Stimulated activated CD8-positive, alpha-beta memory T cell treated with anti-CD3 and anti-CD28 coated beads, Interleukin-7, amount 100 ng/mL, for 4 hours (primary cell): ENCODE data around the gene TMEM158.
A peak's percentile ranks its signal among the peaks of the same experiment; 100 is the strongest.

Experiments used
- DNase-seq, 2 donors: peaks; one replicate each; pipeline ENCODE4 v3.0.0-alpha.2; 2020; ENCODE audit warnings: low read depth in 2 of 2

The TMEM158 gene

DNA sequence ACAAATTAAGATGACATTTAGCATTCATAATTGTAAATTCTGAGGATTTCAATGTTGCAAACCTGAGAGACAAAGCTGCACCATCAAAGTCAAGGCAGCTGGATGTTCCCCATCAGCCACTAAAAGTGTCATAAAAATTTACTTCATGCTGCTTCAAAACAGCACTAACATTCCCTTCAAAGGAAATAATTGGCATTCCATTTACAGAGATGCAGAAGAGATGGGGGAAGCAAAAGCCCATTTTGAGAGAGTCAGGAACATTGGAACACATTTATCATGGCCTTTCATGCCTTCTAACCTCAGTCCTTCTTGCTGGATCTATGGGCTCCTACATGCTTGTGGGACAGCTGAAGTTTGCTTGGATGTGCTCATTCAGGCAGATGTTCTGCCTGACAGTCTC, 6.4 kb upstream of the TMEM158 start:
- no peak for DNase-seq

DNA sequence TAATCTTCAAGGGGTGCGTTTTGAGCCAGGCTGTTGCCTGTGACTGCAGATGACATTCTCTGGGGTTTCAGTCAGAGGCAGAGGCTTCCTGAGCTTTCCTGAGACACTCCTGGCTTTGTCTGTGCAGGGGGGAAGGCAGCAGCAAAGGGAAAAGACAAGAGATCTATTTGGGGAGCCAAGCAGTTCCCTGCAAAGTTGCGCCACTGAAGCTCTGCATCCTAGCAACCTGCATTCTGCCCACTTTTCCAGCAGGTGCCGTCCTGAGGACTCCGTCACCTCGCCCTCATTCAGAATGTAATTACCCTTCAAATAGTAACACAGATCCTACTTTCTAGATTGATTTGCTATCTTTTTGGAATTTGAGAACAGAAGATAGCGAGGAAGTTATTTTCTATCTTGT, 1.9 kb upstream of the TMEM158 start:
- no peak for DNase-seq

DNA sequence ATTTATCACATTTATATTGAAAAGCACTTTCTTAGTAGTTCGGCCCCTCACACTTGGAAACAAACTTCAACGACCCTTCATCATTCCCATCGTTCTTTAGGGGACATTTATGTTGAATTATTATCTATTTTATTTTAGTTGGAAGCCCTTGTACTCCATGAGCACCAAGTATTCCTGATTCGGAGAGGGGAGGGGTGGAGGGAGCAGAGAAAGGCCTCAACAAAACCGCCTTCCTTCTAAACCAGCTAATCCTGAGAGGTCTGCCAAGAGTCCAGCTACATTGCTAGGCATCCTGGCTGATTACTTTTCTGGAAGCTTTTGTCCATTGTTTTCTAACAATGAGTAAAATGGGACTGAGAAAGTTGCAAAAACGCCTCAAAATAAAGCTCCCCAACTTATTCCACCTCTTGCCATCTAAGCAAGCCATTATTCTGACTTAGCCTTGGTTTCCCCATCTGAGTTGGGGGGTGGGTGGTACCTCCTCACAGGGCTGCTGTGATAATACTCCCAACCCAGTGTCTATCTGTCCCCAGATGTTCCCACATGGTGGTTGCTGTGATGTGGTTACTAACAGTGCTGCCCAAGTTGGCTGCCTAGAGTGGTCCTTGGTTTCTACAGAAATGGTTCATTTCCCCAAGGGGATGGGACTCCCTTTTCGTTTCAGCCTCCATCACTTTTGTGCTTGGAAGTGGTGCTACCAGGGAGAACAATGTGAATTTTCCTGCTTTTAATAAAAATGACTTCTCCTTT, 1.2 kb upstream of the TMEM158 start:
- DNase-seq, result no peak

DNA sequence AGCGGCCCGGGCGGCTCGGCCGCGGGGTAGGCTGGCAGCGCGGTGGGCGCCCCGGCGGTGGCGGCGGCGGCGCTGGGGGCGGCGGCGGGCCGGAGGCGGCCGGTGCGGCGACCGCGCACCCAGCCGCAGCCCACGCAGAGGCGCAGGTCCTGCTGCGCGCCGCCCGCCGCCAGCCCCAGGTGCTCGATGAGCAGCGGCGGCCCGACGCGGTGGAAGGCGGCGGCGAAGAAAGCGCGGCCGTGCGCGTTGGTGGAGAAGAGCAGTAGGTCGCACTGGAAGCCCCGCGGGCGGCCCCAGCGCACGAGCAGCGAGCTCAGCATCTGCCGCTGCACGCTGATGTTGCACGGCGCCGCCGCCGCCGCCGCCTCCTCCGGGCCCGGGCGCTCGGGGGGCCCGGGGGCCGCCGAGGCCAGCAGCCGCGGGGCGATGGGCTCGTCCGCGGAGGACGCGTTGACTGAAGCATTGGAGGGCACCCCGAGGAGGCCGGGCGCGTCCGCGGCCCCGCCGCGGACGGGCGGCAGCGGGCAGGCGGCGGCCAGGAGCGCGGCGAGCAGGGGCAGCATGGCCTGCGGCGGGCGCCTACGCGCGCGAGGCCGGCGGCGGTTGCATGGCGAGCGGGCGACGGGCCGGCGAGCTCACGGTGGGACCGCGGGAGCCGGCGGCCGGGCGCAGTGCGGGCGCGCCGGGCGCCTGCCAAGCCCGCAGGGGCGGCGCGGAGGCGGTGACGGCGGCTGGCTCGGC, 452 bp downstream of the TMEM158 start:
- DNase-seq, result peak in 1 of 2 donors; percentile 38

DNA sequence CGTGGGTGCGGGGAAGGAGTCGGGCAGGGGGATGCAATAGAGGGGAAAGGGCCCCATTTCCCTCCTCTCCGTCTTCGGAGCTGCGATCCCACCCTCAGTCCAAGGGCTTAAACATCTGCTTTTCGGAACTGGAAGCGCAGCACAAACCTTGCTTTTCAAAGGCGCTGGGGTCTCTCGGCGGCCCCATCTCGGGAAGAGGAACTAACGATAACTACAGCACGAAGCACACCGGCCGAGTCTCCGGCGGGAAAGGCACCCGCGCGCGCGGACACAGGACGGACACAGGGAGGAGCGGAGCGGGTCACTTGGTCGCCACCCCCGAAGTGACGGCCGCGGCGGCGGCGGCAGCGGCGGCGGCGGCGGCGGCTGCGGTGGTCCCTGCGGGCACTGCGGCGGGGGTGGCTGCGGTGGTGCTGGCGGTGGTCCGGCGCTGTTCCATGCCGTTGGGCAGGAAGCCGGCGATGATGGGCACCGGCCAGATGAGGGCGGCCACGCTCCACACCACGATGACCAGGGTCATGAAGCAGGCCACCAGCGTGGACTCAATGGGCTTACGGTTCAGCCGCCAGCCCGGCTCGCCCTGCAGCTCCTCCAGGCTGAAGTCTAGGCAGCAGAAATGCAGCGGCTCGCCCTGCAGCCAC, 1.1 kb downstream of the TMEM158 start:
- DNase-seq, result no peak

DNA sequence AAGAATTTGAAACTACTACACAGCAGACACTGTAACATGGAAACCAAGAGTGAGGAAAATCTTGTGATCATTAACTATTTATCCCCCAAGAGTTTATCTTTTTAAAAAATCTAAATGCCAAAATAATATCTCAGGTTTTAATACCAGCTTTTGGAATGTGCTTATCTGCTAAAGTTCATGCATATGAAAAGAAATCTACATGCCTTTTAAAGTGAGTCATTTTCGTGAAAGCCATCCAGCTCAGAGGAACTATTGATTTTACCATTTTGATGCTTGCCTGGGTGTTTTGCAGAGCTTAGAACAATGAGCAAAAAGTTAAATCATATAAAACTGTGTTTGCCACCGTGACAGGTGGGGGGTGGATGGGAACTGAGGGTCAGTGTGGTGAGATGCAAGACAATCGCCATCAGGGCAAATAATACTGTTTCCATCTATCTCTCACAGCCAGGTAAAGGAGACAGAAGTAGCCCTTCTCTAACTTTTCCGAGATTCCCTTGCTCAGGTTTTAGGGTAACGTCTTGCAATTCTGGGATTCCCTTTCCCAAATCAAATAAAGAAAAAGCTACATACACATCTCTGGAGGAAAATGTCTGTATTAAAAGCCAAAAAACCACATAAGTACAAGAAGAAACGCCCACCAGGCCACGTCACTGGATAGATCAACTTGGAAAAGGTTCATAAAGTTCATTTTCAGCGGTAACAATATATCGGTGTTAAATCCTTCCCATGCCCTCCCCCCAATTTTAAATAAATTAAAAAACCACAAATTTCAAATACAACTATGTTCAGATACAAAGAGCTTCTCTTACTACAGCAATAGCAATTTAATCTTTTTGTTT, 2.0 kb downstream of the TMEM158 start:
- DNase-seq, result no peak

DNA sequence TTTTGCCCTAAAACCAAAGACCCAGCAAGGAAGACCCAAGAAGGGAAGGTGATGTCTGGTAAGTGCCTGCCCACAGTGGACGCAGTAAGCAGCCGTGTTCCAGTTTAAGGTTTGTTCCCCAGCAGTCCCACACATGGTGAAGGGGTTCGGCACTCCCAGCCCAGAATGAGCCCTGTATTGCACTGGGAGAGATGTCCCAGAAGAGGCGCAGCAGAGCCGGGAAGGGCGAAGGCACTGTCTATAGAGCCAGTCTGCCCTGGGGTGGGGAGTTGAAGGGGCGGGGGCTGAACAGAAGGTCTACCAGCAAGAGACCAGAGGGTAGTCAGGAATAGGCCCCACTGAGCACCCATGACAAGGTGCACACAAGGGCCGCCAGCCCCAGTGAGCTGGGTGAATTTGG, 6.4 kb downstream of the TMEM158 start:
- no peak for DNase-seq

DNA sequence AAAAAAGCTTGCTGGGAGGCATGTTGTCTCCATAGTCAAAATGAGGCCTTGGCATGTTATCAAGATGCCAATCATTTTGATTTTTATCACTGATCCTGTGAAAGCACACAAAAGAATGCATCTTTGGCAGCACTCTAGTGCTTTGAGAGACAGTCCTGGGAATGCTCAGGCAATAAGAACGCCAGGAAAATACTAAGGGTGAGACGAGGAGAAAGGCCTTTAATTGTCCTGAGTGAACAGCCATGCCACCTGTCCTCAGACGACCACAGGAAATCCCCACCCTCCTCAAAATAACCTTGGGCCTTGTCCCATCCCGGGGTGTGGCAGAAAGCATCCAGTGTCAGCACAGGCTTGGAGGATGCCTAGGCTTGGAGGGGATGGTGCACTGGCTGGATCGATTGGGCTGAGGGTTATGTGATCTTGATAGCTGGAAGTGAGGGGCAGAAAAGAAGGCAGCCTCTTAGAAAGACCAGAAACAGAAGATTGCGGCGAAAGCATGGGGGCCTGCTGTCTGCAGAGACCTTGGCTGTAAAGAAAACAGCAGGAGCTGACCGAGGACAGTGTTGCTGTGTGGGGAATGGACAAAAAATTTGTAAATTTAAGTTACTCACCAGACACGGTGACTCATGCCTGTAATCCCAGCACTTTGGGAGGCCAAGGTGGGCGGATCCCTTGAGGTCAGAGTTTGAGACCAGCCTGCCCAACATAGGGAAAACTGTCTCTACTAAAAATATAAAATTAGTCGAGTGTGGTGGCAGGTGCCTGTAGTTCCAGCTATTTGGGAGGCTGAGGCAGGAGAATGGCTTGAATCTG, 7.3 kb downstream of the TMEM158 start:
- no peak for DNase-seq

DNA sequence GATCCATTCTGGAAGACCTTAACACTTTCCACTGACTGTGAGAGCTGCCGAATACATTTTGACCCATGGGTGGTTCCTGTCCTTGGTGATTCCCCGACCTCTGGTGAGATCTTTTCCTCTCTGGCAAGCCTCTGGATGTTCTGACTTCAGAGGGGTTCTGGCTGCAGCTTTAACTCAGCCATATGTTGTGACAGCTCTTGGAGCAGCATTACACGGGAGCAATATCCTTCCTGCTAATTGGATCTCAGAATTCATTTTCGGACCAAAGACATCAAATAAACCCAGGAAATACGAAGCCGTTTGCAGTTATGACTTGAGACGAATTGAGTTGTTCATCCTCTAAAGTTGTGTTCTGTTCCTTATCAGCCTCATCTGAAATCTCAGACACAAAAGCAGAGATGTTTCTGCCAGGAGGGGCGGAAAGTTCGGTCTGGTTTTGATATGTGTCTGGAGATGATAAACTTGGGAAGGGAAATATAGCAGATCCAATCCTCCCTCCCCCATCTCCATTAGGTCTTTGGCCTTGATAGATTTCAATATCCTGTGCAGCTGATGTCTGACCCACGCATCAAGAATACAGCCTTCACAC, 10.0 kb downstream of the TMEM158 start:
- no peak for DNase-seq

DNA sequence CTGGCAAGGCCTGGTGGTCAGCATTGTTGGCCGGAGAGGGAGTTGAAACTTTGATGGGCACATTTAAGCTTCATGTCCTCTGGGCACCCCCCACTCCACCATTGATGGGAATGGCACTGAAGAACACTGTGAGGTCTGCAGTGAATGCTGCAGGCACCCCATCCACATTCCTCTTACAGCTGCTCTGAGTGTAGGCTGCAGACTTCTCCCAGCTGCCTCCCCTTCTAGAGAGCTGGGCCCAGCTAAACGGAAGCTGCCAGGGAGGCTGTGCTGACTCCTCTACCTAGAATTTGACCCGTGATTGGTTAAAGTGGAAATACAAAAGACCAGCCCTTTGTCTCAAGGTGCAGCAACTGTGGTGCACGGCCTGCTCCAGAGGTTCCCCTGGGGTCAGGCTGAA, 10.6 kb downstream of the TMEM158 start:
- DNase-seq, result no peak

DNA sequence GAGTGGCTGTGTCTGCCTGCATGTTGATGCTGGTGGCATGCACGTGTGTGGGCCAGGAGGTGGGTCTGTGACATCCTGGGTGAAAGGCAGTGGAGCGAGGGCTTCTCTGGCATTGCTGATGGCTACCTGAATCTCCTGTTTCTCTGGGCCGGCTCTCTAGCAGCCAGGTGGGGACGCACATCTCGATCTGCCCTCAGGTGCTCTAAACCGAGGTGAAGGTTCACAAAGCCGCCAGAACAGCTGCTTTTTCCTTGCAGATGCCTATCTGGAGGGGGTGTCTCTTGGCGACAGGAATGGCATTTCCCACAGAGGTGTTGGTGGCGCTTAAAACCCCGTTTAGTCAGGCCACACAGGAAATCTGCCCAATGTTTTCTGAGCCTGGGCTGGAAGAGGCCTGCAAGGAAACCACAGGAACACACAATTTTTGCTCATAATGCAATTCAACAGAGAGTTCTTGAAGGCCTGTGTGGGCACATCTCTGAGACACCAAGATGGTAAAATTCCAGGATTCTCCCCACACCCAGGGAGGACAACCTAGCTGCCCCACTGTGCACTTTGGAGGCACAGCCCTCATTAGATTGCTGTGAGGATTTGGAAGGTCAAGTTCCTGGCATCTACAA, 11.9 kb downstream of the TMEM158 start:
- no peak for DNase-seq

DNA sequence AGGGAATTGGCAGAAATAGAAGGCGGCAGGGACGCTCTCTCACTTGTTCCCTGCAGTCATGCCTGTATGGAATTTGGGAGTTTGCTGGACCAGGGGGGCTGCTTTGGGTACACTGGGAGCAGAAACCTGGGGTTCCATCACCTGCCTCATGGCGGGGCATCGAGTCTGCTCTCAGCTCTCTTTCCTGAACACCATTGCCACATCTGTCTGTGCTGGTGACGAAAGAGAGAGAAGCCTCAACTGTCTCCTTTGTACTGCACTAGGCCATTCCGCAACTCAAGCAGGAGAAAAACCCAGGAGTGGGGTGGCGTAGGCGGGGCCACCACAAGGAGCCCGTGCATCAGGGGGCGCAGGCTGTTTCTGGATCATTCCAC, 14.0 kb downstream of the TMEM158 start:
- DNase-seq, result no peak

DNA sequence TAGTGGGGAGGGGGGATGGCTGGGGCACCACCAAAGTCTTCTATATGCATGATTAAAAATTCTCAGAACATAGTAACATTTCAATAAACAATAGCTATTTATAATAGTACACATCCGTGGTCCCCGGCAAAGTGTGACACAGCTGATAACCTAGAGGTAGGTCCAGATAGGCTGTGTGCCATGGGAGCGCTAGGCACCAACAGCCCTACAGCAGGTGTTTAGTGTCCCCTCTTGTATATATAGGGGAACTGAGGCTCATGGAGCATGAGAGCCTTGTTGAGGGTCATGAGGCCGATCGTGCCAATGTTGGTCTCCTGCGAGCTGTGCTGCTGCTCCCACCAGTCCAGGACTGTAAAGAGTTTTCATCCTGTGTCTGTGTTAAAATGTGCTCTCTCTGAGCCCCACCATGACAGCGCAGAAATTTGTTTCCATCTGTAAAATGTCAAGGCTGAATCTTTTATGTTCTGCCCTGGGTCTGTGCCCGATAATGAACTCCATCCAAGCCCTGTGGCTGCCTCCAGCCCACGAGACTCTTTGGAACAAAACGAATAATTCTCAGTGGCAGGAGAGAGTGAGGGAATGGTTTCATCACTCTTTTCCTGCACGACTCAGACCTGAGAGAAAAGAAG, 14.5 kb downstream of the TMEM158 start:
- no peak for DNase-seq

DNA sequence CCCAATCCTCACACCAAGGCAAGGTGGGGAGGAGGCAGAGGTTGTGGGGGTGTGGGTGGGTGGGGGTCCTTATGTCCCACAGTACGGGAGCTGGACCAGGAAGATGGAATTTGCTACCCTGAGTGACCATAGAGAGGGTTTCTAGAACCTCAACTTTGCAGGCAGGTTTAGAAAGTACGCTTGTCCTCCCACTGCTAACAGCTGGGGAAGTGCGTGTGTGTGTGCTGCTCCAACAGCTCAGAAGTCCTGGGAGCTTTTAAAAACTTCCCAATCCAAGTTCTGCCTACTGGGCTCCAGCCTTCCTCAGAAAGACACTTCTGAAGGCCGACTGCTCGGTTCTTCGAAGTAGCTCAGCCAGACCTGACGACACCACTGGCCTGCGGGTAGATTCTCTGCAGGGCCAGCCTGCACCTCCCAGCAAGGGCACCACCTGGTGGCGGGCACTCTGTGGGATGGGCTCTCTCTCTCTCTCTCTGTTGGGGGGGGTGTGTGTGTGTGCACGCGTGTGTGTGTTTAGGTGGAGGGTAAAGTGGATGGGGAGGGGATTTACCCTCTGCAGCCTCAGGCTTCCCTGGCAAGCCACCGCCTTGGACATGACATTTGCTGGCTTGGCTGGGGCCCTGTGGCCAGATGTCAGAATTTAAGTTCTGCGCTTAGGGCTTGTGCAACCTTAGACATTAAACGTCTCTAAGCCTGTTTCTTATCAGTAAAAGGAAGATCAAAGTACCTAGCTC, 15.6 kb downstream of the TMEM158 start:
- DNase-seq, result peak; percentile 61 to 70

DNA sequence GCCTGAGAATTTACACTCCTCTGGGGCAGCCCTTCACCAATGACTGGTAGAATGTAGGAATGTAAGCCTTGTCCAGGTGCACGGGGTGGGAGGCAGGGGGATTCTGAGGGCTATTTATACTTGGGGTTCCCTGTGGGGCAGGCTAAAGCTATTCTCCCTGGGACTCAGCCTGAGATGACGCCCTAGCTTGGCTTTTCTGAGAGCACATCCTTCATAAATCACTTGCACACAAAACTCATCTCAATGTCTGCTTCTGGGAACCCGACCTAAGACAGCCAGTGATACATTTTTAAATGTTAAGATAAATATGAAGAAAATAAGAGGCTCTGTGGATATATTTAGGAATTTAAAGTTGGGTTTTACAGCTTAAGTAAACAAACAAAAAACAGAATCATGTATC, 16.6 kb downstream of the TMEM158 start:
- no peak for DNase-seq

DNA sequence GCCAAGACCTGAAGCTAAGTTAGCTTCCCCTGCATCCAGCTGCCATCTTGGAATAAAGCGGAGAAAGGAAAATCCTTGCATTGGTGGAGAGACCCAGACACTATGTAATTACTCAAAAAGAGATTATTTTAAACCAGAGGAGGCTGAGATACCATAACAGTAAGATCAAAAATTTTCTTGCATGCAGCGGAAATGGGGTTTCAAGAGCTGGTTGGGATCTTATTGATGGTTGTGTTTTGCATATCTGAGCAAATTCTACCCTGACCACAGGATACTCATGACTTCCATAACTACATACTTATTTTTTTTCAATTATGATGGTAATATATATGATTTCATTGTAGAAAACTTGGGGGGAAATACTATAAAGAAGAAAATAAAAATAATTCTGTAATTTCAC, 17.5 kb downstream of the TMEM158 start:
- no peak for DNase-seq

DNA sequence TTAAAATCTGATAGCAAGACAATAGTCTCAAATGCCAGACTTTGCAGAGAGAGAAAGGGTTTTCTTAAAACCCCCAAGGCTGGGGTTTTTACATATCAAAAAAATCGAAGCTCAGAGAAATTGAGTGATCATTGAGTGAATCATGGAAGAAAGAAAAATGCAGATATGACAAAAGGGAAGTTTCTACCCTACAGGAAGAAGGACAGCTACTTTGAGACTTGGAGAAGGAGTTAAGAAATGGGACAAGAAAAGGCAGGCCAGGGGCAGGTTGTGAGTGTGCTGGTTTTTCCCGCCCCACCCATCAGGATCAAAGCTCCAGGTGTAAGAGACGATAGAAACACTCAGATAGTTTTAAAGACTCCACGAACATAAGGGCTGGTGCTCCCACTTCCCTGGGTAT, 18.6 kb downstream of the TMEM158 start:
- no peak for DNase-seq

DNA sequence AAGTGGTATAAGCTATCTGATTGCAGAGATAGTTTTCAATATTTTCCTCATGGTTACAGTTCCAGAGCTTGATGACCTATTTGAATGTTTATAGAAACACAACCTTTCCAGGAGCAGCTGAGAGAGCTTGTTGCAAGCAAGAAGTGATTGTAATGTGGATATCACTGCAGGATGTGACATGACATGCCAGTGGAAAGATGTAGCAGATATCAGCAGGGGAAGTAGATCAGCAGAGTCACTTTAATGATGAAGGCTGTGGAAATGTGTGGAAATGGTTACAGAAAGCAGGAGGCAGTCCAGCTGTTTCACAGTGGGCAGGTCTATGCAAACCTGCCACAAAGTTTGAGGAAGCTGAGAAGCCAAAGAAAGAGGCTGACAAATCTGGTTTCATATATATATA, 21.0 kb downstream of the TMEM158 start:
- DNase-seq, result no peak

DNA sequence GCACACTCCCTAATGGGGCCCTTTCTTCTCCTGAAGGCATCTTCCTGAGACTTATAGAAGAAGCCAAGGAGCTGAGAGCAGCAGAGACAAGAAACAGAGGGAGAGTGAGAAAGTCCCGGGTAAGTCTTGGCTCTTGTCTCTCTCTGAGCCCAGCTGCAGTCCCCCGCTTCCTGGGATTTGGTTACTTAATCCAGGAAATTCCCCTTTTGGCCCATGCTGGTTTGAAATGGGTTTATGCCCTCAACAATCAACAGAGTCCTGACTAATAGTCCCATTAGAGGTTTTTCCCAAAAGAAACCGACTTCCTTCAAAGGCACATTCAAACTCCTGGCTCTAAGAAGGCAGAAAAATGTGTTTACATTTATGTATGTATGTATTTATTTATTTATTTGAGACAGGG, 22.0 kb downstream of the TMEM158 start:
- DNase-seq, result no peak
